Measurements from ENCODE around the gene ITPR2. TPM values are rescaled to one million over a fixed set of nuclear protein-coding genes. Genes with fewer than 3 reads are reported as not detected.

The ITPR2 gene
- total RNA-seq, 1 experiment from 2014 or later, result 14.3 TPM

DNA sequence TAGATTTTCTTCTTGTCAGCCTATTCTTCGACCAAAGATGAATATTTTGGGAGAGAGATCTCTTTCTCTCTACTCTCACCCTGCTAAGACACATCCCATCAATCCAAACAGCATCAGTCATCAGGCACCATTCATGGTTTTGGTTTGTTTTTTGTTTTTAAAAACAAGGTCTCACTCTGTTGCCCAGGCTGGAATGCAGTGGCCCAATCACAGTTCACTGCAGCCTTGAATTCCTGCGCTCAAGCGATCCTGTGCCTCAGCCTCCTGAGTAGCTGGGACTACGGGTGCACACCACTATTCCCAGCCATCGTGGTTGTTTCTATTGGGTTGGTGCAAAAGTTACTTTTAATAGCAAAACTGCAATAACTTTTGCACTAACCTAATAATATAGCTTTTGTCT, 14.4 kb upstream of the ITPR2 start:
- POLR2A ChIA-PET, result no interaction called here
- DNase-seq (ENCODE audit: unreplicated experiment), result no peak
- intact Hi-C loops (cut with micrococcal nuclease), result loop anchor here (10.0 kb wide), 1 partner anchor 753 kb away; no protein-coding TSS in a partner anchor
- no peak for TF ChIP-seq CTCF (IDR thresholded peaks at IDR 0.05; ENCODE audit: unreplicated experiment)
- Mint-ChIP-seq H3K4me3 (ENCODE audit: unreplicated experiment) (no peak overlapping the region), H3K27me3 (ENCODE audit: insufficient read depth, unreplicated experiment) (no peaks in the 10 kb centered on the region), H3K27ac (ENCODE audit: low read depth, unreplicated experiment) (no peak overlapping the region), H3K36me3 (ENCODE audit: insufficient read depth, unreplicated experiment) (no peaks in the 10 kb centered on the region), H3K4me1 (ENCODE audit: insufficient read depth, unreplicated experiment) (no peaks in the 10 kb centered on the region), H3K9me3 (ENCODE audit: unreplicated experiment) (no peaks in the 10 kb centered on the region)
- CTCF ChIA-PET, result interaction anchor here (0.7 to 4.4 kb wide), 7 partner anchors 13 to 531 kb away, joined by 3 to 38 read pairs (median 4); partner anchors contain the start of gene ITPR2
- BruUV-seq (replicated peaks), result no TSS peak

- POLR2A ChIA-PET, result interaction anchor here (0.7 to 2.0 kb wide), 3 partner anchors 12 to 96 kb away, joined by 3 to 16 read pairs (median 3); partner anchors contain the start of gene ITPR2
- no peak overlapping the region for H3K4me3 Mint-ChIP-seq (ENCODE audit: unreplicated experiment)
- no TSS peak for BruUV-seq (replicated peaks)
- no peaks in the 10 kb centered on the region for H3K27me3 Mint-ChIP-seq (ENCODE audit: insufficient read depth, unreplicated experiment)
- no peaks in the 10 kb centered on the region for H3K36me3 Mint-ChIP-seq (ENCODE audit: insufficient read depth, unreplicated experiment)
- H3K27ac Mint-ChIP-seq (ENCODE audit: low read depth, unreplicated experiment), result no peak overlapping the region
- H3K4me1 Mint-ChIP-seq (ENCODE audit: insufficient read depth, unreplicated experiment), result no peaks in the 10 kb centered on the region
- CTCF ChIA-PET, result interaction anchor here (0.6 to 4.4 kb wide), 14 partner anchors 9 to 732 kb away, joined by 3 to 38 read pairs (median 4); partner anchors contain the start of gene ITPR2
- no peak for DNase-seq (ENCODE audit: unreplicated experiment)
- no peaks in the 10 kb centered on the region for H3K9me3 Mint-ChIP-seq (ENCODE audit: unreplicated experiment)
- intact Hi-C loops (cut with micrococcal nuclease), result loop anchor here (10.0 kb wide), 1 partner anchor 752 kb away; no protein-coding TSS in a partner anchor
- no peak for TF ChIP-seq CTCF (IDR thresholded peaks at IDR 0.05; ENCODE audit: unreplicated experiment)
Observed at GRCh38 chr12:26846416-26846815, 13.4 kb upstream of the ITPR2 start.

DNA sequence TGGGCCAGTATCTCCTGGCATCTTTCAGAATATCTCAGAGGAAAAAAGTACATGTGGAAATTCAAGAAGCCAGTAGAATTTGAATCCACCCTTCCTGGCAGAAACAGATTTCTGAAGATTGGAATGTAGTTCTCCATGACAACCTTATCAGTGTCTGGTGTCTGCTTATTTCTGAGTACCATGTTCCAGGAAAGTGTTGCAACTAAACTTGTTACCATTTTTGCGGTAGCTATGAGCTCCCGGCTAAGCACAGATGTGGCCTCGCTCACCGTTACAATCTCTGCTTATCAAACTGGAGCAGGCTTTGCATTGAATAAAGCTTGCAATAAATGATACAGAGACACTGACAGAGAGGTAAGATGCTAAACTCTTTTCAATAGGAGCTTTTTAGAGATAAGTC, 13.0 kb upstream of the ITPR2 start:
- no peaks in the 10 kb centered on the region for H3K9me3 Mint-ChIP-seq (ENCODE audit: unreplicated experiment)
- TF ChIP-seq CTCF (IDR thresholded peaks at IDR 0.05; ENCODE audit: unreplicated experiment), result no peak
- no peaks in the 10 kb centered on the region for H3K4me1 Mint-ChIP-seq (ENCODE audit: insufficient read depth, unreplicated experiment)
- no peaks in the 10 kb centered on the region for H3K27me3 Mint-ChIP-seq (ENCODE audit: insufficient read depth, unreplicated experiment)
- no TSS peak for BruUV-seq (replicated peaks)
- ChIA-PET CTCF (interaction anchor here (0.6 to 4.4 kb wide), 18 partner anchors 9 to 732 kb away, joined by 3 to 38 read pairs (median 4); partner anchors contain the start of gene ITPR2), POLR2A (interaction anchor here (0.7 to 2.0 kb wide), 3 partner anchors 11 to 95 kb away, joined by 3 to 16 read pairs (median 3); partner anchors contain the start of gene ITPR2)
- H3K27ac Mint-ChIP-seq (ENCODE audit: low read depth, unreplicated experiment), result no peak overlapping the region
- no peak overlapping the region for H3K4me3 Mint-ChIP-seq (ENCODE audit: unreplicated experiment)
- no peak for DNase-seq (ENCODE audit: unreplicated experiment)
- H3K36me3 Mint-ChIP-seq (ENCODE audit: insufficient read depth, unreplicated experiment), result no peaks in the 10 kb centered on the region
- intact Hi-C loops (cut with micrococcal nuclease), result loop anchor here (10.0 kb wide), 1 partner anchor 751 kb away; no protein-coding TSS in a partner anchor

DNA sequence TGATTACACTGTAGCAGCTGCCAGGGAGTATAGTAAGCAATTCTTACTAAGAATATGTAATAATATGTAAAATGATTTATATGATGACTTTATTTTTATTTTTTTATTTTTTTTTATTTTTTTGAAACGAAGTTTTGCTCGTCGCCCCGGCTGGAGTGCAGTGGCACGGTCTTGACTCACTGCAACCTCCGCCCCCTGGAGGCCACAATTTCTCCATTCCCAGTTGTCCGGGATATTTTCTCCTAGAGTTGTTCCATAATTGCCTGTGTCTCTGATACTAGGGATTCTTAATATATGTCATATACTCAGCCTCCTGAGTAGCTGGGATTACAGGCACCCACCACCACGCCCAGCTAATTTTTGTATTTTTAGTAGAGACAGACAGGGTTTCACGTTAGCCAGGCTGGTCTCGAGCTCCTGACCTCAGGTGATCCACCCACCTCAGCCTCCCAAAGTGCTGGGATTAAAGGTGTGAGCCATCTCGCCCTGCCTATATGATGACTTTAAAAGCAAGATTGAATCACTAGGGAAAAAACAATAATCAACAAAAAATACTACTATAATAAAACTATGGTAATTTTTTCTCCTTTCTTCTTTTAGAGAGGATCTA, 12.2 kb upstream of the ITPR2 start:
- intact Hi-C loops (cut with micrococcal nuclease), result loop anchor here (10.0 kb wide), 1 partner anchor 750 kb away; no protein-coding TSS in a partner anchor
- peak; percentile 66 for DNase-seq (ENCODE audit: unreplicated experiment)

More for the DNA sequence above, 12.2 kb upstream of the ITPR2 start:
- peak; percentile 74 for TF ChIP-seq CTCF (IDR thresholded peaks at IDR 0.05; ENCODE audit: unreplicated experiment)
- Mint-ChIP-seq H3K36me3 (ENCODE audit: insufficient read depth, unreplicated experiment) (no peaks in the 10 kb centered on the region), H3K27ac (ENCODE audit: low read depth, unreplicated experiment) (no peak overlapping the region), H3K9me3 (ENCODE audit: unreplicated experiment) (no peaks in the 10 kb centered on the region), H3K27me3 (ENCODE audit: insufficient read depth, unreplicated experiment) (no peaks in the 10 kb centered on the region), H3K4me3 (ENCODE audit: unreplicated experiment) (no peak overlapping the region), H3K4me1 (ENCODE audit: insufficient read depth, unreplicated experiment) (no peaks in the 10 kb centered on the region)
- POLR2A ChIA-PET, result interaction anchor here (2.0 kb wide), 1 partner anchor 13 kb away, joined by 16 read pairs; the partner anchor contains the start of gene ITPR2
- BruUV-seq (replicated peaks), result no TSS peak
- CTCF ChIA-PET, result interaction anchor here (0.5 to 4.4 kb wide), 22 partner anchors 10 to 731 kb away, joined by 3 to 38 read pairs (median 4); partner anchors contain the start of gene ITPR2
